H1 (cell line): ENCODE measurements around the gene LYRM4.

ENCODE experiments used
- BACH1 ChIP-seq: IDR thresholded peaks from 2 replicates; pipeline ENCODE4 v1.6.1; 2012; ENCODE audit warnings: low read length, improper control_type of control experiment
- CEBPB ChIP-seq: IDR thresholded peaks from 2 replicates; pipeline ENCODE4 v1.6.1; 2012; ENCODE audit warnings: low read depth, low read length
- EGR1 ChIP-seq: IDR thresholded peaks from 2 replicates; pipeline ENCODE4 v1.6.1; 2011; ENCODE audit warnings: low read depth, low read length, borderline replicate concordance
- EZH2 ChIP-seq: fragments of 200-600 bp; sonication (generic); IDR thresholded peaks from 2 replicates; pipeline ENCODE4 v1.7.1; 2012; ENCODE audit warnings: low read depth, mild to moderate bottlenecking, moderate library complexity, low read length, inconsistent platforms; ENCODE audit not compliant: severe bottlenecking
- KDM1A ChIP-seq: fragments of 200-600, 300-600 bp; sonication (generic); IDR thresholded peaks from 2 replicates; pipeline ENCODE4 v1.7.1; 2016; ENCODE audit warnings: mild to moderate bottlenecking, low read length, borderline replicate concordance
- POLR2A ChIP-seq, 2 experiments: IDR thresholded peaks; 1 replicate in 1 of 2; 2 replicates in 1 of 2; pipeline ENCODE4 v1.6.1; 2011; ENCODE audit warnings: low read depth in 2 of 2, low read length in 2 of 2, mild to moderate bottlenecking in 2 of 2; ENCODE audit errors: control extremely low read depth in 1 of 2
- SIX5 ChIP-seq: IDR thresholded peaks from 2 replicates; pipeline ENCODE4 v1.6.1; 2011; ENCODE audit warnings: mild to moderate bottlenecking, low read depth, low read length
- SP1 ChIP-seq: IDR thresholded peaks from 2 replicates; pipeline ENCODE4 v1.6.1; 2011; ENCODE audit warnings: low read depth, low read length
- TCF12 ChIP-seq: IDR thresholded peaks from 2 replicates; pipeline ENCODE4 v1.6.1; 2011; ENCODE audit warnings: low read depth, mild to moderate bottlenecking, low read length
- TF ChIP-seq, protein P1 (sequence below), 3 experiments: IDR thresholded peaks; 1 replicate in 2 of 3; 2 replicates in 1 of 3; pipeline versions ENCODE4 v1.5.1 to v1.6.1; 2011; ENCODE audit warnings: low read length in 3 of 3, mild to moderate bottlenecking in 3 of 3, inconsistent platforms in 2 of 3, low read depth in 1 of 3, moderate library complexity in 1 of 3; ENCODE audit not compliant: insufficient read depth in 1 of 3; ENCODE audit errors: control extremely low read depth in 1 of 3
- TF ChIP-seq, protein P2 (sequence below): IDR thresholded peaks from 2 replicates; pipeline ENCODE4 v1.6.1; 2012; ENCODE audit warnings: inconsistent platforms

DNA sequence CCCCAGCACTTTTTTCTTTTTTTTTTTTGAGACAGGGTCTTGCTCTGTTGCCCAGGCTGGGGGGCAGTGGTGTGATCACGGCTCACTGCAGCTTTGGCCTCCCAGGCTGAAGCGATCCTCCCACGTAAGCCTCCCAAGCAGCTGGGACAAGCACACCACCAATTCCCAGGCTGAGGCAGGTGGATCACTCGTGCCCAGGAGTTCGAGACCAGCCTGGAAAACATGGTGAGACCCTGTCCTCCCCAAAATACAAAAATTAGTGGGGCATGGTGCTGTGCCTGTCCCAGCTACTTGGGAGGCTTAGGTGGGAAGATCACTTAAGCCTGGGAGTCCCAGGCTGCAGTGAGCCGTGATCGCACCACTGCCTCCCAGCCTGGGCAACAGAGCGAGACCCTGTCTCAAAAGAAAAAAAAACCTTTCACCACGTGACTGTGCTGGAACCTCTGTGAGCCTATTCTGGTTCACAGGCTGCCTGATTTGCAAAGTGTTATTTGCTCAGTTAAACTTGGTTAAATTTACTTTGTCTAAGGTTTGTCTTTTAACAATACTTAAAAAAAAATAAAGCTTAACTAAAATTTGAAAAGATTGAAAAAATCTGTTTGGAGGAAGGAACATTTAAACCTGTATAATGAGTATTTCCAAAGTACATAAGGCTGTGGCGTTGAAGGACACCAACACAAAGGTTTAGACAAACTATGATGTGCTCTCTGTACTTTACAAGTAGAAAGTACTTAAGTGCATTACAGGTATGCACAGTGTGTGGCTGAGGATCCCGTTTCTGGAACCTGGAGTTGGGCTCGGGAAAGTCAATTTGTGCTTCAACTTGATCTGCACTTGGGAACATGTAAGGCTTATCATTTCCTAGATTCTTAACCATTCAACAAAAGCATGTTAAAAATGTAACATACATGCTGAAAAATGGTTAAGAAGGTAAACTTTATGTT is 120.7 kb downstream of the LYRM4 start:
- TF ChIP-seq, protein P1, sequence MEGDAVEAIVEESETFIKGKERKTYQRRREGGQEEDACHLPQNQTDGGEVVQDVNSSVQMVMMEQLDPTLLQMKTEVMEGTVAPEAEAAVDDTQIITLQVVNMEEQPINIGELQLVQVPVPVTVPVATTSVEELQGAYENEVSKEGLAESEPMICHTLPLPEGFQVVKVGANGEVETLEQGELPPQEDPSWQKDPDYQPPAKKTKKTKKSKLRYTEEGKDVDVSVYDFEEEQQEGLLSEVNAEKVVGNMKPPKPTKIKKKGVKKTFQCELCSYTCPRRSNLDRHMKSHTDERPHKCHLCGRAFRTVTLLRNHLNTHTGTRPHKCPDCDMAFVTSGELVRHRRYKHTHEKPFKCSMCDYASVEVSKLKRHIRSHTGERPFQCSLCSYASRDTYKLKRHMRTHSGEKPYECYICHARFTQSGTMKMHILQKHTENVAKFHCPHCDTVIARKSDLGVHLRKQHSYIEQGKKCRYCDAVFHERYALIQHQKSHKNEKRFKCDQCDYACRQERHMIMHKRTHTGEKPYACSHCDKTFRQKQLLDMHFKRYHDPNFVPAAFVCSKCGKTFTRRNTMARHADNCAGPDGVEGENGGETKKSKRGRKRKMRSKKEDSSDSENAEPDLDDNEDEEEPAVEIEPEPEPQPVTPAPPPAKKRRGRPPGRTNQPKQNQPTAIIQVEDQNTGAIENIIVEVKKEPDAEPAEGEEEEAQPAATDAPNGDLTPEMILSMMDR (IDR thresholded peaks at IDR 0.05; ENCODE audit: control extremely low read depth in 1 of 3, insufficient read depth in 1 of 3, low read depth in 1 of 3, low read length in 3 of 3) = no peak
- no peak for TF ChIP-seq KDM1A
- no peak for TF ChIP-seq EZH2
- no peak for TF ChIP-seq BACH1
- TF ChIP-seq EGR1 = no peak
- TF ChIP-seq POLR2A (IDR thresholded peaks at IDR 0.05; ENCODE audit: control extremely low read depth in 1 of 2, low read depth in 2 of 2, low read length in 2 of 2) = no peak
- TF ChIP-seq SP1 = no peak
- TF ChIP-seq CEBPB = no peak
- TF ChIP-seq SIX5 = no peak
- no peak for TF ChIP-seq TCF12
- TF ChIP-seq, protein P2, sequence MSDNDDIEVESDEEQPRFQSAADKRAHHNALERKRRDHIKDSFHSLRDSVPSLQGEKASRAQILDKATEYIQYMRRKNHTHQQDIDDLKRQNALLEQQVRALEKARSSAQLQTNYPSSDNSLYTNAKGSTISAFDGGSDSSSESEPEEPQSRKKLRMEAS = no peak
